GM18951 (cell line): ENCODE measurements around the gene WFDC9.
"Not testable (repeated sequence)": the region's sequence is repeated elsewhere in the genome, so short reads cannot be mapped to it uniquely, and the experiment has no call there.

Source experiments
- POLR2A ChIP-seq: IDR thresholded peaks from 4 replicates; pipeline ENCODE4 v1.6.1; 2011; ENCODE audit warnings: mild to moderate bottlenecking; ENCODE audit not compliant: insufficient read length, insufficient read depth; ENCODE audit errors: extremely low read depth
- in situ Hi-C: fragments of 300-500 bp; cut with MboI; formaldehyde crosslinking; loops from one replicate; pipeline ENCODE4 v1.12.0; 2022; ENCODE audit warnings: low sequenced_read_pairs, mixed read lengths, inconsistent platforms; ENCODE audit not compliant: unreplicated experiment

WFDC9 gene

GRCh38 chr20:45631184-45631583 is at the start of gene WFDC9:
Gene WFDC9, minus strand, starts transcription at chr20:45631284. Its CDS starts 21,103 bp downstream, at chr20:45610181.
- TF ChIP-seq POLR2A = no peak
- in situ Hi-C loops = no loop called here

DNA sequence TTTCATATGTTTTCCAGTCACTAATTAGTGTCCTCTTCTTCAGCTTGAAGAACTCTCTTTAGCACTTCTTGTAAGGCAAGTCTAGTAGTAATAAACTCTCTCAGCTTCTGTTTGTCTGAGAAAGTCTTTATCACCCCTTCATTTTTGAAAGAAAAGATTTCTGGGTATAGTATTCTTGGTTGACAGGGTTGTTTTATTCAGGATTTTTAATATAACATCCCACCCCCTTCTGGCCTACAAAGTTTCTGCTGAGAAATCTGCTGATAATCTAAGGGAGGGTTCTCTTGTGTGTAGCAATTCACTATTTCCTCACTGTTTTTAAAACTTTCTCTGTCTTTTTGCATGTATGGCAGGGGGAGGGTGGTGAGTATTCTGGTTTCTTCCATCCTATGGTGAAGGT is 48.6 kb upstream of the WFDC9 start:
- TF ChIP-seq POLR2A = no peak
- in situ Hi-C loops = no loop called here

GRCh38 chr20:45672765-45673164 is 41.7 kb upstream of the WFDC9 start:
- in situ Hi-C loops = no loop called here
- no peak for TF ChIP-seq POLR2A

GRCh38 chr20:45670139-45670538 is 39.1 kb upstream of the WFDC9 start, which contains the start of gene WFDC11:
Gene WFDC11, minus strand, starts transcription at chr20:45670239. Its CDS starts 19,639 bp downstream, at chr20:45650600.
- in situ Hi-C loops = no loop called here
- TF ChIP-seq POLR2A = no peak

- in situ Hi-C loops = not testable (repeated sequence)
Measured at GRCh38 chr20:45657038-45657437, 26.0 kb upstream of the WFDC9 start.

DNA sequence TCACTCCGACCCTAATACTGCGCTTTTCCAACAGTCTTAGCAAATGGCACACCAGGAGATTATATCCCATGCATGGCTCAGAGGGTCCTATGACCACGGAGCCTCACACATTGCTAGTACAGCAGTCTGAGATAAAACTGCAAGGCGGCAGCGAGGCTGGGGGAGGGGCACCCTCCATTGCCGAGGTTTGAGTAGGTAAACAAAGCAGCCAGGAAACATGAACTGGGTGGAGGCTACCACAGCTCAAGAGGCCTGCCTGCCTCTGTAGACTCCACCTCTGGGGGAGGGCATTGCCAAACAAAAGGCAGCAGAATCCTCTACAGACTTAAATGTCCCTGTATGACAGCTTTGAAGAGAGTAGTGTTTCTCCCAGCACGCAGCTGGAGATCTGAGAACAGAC is 20.6 kb upstream of the WFDC9 start:
- in situ Hi-C loops = not testable (repeated sequence)

GRCh38 chr20:45649312-45649863 is 18.3 kb upstream of the WFDC9 start:
- TF ChIP-seq POLR2A = no peak

DNA sequence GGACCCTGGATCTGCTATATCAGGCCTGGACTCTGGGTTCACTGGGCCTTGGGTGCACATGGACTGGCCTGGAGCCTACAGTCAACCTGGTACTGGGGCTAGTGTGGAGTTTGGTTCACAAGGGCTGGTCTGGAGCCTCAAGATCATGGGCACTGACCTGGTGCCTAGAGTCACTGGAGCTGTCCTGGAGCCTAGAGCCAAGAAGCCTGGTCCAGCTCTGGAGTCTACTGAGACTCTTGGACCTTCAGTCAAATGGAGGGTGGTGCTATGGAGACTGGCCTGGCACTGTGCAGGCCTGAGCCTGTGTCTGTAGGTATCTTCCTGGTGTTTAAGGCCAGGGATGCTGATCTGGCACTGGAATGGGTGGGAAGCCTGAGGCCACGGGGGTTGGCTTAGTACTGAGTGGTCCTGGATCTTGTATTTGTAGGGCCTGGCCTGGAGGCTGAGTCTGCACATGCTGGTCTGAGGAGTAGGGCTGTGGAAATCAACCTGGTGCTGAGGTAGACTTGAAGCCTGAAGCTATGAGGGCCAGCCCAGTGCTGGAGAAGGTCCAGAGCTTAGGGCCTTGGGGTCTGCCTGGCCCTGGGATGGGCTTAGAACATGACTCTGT is 16.5 kb upstream of the WFDC9 start:
- in situ Hi-C loops = no loop called here
- no peak for TF ChIP-seq POLR2A

More at GRCh38 chr20:45649312-45649863, 18.3 kb upstream of the WFDC9 start:
- in situ Hi-C loops = no loop called here

DNA sequence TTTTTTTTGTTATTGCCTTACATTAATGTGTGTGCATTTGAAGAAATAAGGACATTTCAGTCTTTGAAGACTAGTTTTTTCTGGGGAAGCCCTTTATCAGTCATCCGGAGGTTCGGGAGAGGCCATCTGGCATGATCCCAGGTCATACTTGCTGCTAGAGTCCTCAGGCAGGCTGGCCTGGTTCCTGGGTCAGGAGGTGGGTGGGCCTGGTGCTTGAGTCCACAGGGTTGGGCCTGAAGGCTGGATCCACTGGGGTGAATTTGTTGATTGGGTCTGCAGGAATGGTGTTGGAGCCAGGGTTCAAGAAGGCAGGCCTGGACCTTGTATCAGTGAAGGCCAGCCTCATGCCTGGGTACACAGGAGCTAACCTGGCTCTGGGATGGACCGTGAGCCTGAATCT is 15.8 kb upstream of the WFDC9 start:
- in situ Hi-C loops = no loop called here
- TF ChIP-seq POLR2A = no peak

GRCh38 chr20:45645869-45646268 is 14.8 kb upstream of the WFDC9 start:
- in situ Hi-C loops = not testable (repeated sequence)

DNA sequence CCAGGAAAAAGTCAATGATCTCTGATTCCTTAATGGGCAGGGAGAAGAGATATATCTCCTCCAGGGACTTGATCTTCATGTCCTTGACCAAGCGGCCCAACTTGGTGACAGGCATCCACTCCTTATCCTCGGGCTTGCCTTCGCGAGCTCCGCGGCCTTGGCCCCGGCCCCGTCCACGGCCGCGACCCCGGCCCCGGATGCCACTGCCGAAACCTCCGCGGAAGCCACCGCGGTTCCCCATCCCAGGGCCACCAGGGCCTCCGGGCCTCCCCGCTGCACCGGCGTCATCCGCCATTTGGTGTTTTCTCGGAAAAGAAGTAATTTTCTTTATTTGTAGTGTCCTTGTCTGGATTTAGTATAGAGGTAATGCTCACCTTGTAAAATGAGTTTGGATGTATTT is 10.0 kb upstream of the WFDC9 start:
- in situ Hi-C loops = not testable (repeated sequence)

DNA sequence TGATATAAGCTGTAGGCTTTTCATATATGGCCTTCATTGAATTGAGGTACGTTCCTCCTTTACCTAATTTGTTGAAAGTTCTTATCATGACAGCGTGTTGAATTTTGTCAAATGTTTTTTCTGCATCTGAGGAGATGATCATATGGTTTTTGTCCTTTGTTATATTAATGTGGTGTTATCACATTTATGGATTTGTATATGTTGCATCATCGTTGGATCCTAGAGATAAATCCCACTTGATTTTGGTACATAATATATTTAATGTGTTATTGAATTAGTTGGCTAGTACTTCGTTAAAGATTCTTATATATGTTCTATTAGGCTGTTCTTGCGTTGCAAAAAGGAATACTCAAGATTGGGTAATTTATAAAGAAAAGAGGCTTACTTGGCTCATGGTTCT is 8.6 kb upstream of the WFDC9 start:
- TF ChIP-seq POLR2A = no peak
- in situ Hi-C loops = no loop called here

DNA sequence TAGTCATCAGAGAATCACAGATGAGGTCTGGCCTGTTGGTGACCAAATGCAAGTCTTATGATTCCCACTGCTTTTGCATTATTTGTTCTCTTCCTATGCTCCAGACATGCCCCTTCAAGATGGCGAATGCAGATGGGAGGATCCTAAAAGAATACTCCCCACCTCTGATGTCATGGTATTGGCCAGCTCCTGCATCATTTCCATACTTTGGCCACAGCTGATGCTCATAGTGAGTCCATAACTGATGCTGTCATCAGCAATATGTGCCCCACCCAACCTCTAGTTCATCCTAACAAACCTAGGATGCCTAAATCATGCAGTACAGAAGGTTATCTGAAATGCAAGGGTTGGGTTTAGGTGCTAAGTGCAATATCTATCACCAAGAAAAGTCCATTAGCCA is 5.4 kb upstream of the WFDC9 start:
- TF ChIP-seq POLR2A = no peak
- in situ Hi-C loops = no loop called here

DNA sequence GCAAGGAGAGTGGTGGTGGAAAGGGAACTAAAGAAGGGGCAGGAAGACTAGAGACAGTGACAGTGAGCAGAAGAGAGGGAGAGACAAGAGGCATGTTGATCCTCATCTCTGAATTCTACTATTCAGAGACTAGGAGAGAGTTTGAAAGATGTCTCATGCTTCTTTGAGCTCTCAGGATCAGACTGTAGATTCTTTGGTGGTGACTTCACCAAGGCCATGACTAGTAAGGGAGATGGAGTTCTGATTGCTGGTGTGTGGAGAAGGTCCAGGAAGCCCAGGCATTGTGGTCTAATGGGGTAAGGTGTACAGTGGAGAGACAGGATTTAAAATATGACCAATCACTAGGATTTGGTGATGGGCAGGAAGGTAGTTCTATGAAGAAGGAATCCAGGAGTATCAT is 713 bp downstream of the WFDC9 start:
- no peak for TF ChIP-seq POLR2A
- in situ Hi-C loops = no loop called here
